Coronary artery (tissue), 2 donors: Measurements from ENCODE around the gene C19orf67.

Source experiments
- DNase-seq: peaks from one replicate; pipeline ENCODE4 v3.0.0-alpha.2; 2017; ENCODE audit warnings: low spot score
- H3K27ac ChIP-seq, 2 donors: fragments of 200-600 bp; sonication (generic); one replicate each; pipeline ENCODE4 v1.5.1; 2016 to 2019
- H3K4me3 ChIP-seq: fragments of 200-600 bp; sonication (generic); 2 replicates; pipeline ENCODE4 v1.5.1; 2016; ENCODE audit warnings: mild to moderate bottlenecking, moderate library complexity
- TF ChIP-seq, protein P1 (sequence below): fragments of 200-600 bp; sonication (generic); IDR thresholded peaks from one replicate; pipeline ENCODE4 v1.5.1; 2019; ENCODE audit warnings: antibody characterized with exemption

C19orf67 gene

DNA sequence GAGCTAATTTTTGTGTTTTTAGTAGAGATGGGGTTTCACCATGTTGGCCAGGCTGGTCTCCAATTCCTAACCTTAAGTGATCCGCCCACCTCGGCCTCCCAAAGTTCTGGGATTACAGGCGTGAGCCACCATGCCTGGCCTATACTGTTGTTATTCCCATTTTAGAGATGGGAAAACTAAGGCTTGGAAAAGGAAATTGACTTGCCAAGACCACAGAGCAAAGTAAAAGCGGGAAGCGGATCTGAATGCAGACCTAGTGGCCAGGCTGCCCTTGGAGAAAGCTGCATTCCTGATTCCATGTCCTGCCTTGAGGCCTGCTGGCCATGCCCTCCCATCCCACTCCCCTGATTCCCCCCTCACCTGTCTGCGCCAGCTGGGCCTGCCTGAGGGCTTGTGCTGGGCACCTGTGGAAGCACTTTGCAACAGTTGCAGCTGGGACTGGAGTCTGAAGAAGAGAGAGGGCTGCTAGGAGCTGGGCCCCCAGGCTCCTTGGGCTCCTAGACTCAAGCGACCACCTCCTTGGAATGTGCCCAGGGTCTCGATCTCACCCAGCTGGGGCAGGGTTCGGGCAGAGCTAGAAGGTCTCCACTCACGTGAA is 29.4 kb downstream of the C19orf67 start:
- H3K4me3 ChIP-seq: no peak overlapping the region
- TF ChIP-seq, protein P1, sequence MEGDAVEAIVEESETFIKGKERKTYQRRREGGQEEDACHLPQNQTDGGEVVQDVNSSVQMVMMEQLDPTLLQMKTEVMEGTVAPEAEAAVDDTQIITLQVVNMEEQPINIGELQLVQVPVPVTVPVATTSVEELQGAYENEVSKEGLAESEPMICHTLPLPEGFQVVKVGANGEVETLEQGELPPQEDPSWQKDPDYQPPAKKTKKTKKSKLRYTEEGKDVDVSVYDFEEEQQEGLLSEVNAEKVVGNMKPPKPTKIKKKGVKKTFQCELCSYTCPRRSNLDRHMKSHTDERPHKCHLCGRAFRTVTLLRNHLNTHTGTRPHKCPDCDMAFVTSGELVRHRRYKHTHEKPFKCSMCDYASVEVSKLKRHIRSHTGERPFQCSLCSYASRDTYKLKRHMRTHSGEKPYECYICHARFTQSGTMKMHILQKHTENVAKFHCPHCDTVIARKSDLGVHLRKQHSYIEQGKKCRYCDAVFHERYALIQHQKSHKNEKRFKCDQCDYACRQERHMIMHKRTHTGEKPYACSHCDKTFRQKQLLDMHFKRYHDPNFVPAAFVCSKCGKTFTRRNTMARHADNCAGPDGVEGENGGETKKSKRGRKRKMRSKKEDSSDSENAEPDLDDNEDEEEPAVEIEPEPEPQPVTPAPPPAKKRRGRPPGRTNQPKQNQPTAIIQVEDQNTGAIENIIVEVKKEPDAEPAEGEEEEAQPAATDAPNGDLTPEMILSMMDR: no peak
- no peak for DNase-seq
- H3K27ac ChIP-seq: no peak overlapping the region

DNA sequence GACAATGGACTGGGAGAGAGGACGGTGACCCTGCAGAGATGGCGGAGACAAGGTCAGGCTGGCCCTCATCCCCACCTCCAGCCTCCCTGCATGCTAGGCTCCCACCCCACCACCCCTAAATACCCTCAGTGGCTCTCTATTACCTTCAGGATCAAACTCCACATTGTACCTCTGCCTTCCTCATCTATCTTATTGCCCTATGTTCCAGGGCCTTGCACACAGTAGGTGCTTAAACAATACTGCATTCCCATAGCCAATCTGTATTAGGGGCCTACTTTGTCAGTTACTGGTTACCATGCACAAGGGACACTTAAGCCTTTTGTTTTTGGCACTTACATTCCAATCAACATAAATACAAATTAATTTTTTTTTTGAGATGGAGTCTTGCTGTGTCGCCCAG is 30.2 kb downstream of the C19orf67 start:
- Histone ChIP-seq H3K27ac (no peak overlapping the region), H3K4me3 (no peak overlapping the region)
- TF ChIP-seq, protein P1: no peak
- no peak for DNase-seq

DNA sequence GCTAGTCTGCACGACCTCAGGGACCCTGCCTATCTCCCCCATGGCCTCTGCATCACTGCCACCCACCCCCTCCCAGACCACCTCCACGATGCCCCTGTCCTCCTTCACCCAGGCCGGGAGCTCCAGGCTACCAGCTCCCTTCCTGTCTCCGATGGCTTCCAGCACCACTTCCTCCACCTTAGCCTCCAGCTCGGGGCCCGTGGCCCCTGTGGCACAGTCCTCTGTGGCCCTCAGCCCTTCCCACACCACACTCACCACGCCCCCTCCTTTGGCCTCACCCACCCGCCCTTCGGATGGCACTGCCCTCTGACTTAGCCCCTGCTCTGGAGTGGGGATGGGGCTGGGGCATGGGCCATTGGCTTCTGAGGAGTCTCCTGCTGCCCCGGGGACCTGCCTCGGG is 30.9 kb downstream of the C19orf67 start:
- no peak overlapping the region for H3K4me3 ChIP-seq
- TF ChIP-seq, protein P1: no peak
- DNase-seq: no peak
- no peak overlapping the region for H3K27ac ChIP-seq

DNA sequence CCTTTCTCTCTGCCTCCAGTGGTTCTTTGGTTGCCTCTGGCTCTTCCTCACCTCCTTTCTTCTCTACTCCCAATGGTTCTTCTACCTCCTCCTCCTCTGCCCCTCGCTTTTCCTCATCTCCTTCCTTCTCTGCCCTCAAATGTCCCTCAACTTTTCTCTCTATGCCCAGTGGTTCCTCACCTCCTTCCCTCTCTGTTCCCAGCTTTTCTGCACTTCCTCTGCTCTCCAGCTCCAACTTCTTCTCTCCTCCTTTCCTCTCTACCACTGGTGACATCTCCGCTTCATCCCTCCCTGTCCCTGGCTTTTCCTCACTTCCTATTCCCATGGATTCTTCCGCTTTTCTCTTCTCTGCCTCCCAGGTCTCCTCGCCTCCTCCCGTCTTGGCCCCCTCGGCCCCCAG is 31.5 kb downstream of the C19orf67 start:
- H3K27ac ChIP-seq: no peak overlapping the region
- TF ChIP-seq, protein P1: no peak
- DNase-seq: no peak
- H3K4me3 ChIP-seq: no peak overlapping the region

DNA sequence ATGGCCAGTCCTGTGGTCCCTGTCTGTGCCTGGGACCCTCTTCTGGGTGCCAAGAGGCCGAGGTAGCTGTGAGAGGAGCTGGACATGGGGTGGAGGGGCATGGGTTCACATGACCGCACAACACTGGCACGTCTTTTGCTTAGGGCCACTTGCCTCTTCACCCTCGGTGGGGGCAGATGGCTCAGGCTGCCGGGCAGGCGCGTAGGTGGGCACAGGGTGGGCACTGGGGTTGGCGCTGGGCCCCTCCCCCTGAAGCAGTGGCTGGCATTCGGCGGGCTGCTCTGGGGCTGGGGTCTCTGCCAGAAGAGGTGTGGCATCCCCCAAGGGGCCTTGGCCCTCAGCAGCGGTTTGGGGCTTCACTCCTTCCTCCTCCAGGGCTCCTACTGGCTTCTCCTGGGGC is 32.1 kb downstream of the C19orf67 start:
- TF ChIP-seq, protein P1: no peak
- Histone ChIP-seq H3K4me3 (no peak overlapping the region), H3K27ac (no peak overlapping the region)
- DNase-seq: no peak

DNA sequence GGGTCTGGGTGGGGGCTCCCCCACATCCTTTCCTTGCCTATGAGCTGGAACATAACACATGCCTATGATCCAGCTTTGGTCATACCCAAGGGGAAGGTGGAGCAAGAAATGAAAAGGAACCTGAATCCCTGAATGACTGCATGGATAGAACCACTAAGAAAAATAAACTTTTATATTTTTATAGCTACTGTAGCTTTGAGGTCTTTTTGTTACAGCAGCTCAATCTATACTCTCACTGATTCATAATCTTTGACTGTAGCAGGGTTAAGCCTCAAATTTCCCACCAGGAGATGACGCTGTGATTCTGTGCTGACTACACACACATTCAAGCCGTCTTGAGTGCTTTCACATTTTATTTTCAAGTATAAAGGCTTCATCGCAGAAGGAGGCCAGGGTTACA is 32.6 kb downstream of the C19orf67 start:
- Histone ChIP-seq H3K27ac (no peak overlapping the region), H3K4me3 (no peak overlapping the region)
- DNase-seq: no peak
- TF ChIP-seq, protein P1: no peak

DNA sequence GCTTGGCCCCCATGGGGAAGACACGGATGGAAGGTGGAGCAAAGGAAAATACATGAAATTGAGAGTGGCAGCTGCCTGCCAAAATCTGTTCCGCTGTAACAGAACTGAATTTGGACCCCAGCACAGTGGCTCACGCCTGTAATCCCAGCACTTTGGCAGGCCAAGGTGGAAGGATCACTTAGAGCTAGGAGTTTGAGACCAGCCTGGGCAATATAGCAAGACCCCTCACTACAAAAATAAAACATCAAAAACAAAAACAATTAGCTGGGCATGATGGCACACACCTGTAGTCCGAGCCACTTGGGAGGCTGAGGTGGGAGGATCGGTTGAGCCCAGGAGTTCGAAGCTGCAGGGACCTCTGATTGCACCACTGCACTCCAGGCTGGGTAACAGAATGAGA is 33.1 kb downstream of the C19orf67 start:
- Histone ChIP-seq H3K27ac (no peak overlapping the region), H3K4me3 (no peak overlapping the region)
- no peak for DNase-seq
- TF ChIP-seq, protein P1: no peak
